ENCODE data around the gene CLCN6. TPM values are rescaled to one million over a fixed set of nuclear protein-coding genes. Genes with fewer than 3 reads are reported as not detected.

Gene CLCN6
- total RNA-seq, 6 experiments from 2014 or later = 4.2 to 12.7 (median 9.2) TPM

DNA sequence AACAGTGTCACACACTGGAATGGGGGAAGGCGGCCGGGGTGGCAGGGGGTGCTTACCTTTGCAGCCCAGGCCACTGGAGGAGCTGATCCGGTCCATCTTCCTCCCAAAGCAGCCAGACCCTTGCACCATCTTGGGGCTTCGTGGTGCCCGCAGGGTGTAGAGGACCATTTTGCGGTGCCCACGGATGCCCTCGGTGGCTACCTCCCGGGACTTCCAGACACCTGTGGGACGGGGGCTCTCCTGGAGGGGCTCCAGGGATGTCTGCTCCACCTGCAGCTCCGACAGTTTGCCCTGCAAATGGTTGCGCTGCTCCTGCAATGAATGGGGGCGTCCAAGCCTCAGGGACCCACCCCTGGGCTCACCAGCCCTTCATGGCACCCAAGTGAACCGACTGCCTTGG is 52.2 kb downstream of the CLCN6 start:
- H3K9me3 ChIP-seq = no peaks in the 10 kb centered on the region
- H3K4me1 ChIP-seq = peaks cover 0 to 3% (median 0%) of the 10 kb centered on the region in 4 donors
- DNase-seq = no peak
- WGBS (ENCODE audit: insufficient coverage, low coverage, low lambda C conversion rate, missing lambda C conversion rate) = 17% methylated on average over 1 of the region's 14 CpGs
- H3K27ac ChIP-seq = no peak overlapping the region
- intact Hi-C loops (cut with DNase I) = no loop called here
- H3K36me3 ChIP-seq = no peaks in the 10 kb centered on the region
- H3K27me3 ChIP-seq = peaks cover 10 to 16% of the 10 kb centered on the region in 2 donors
- TF ChIP-seq POLR2A (IDR thresholded peaks at IDR 0.05) = no peak
- TF ChIP-seq, protein P1, sequence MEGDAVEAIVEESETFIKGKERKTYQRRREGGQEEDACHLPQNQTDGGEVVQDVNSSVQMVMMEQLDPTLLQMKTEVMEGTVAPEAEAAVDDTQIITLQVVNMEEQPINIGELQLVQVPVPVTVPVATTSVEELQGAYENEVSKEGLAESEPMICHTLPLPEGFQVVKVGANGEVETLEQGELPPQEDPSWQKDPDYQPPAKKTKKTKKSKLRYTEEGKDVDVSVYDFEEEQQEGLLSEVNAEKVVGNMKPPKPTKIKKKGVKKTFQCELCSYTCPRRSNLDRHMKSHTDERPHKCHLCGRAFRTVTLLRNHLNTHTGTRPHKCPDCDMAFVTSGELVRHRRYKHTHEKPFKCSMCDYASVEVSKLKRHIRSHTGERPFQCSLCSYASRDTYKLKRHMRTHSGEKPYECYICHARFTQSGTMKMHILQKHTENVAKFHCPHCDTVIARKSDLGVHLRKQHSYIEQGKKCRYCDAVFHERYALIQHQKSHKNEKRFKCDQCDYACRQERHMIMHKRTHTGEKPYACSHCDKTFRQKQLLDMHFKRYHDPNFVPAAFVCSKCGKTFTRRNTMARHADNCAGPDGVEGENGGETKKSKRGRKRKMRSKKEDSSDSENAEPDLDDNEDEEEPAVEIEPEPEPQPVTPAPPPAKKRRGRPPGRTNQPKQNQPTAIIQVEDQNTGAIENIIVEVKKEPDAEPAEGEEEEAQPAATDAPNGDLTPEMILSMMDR (IDR thresholded peaks at IDR 0.05) = no peak
- no peak for ATAC-seq
- H3K4me3 ChIP-seq = no peak overlapping the region

DNA sequence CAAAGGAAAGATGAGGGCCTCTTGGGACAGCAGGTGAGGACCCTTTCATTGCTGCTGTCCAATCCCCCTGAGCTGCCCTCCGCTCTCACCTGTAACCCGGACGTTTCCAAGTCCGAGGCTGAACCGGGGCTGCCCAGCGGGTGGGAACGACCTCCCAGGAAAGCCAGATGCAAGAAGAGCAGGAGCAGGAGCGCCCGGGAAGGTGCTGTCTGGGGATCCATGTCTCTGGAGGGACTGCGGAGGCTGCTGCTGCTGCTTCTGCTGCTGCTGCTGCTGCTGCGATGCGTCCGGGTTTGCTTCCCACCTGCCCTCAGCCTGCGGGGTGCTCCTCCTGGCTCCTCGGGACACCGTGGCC is 52.6 kb downstream of the CLCN6 start, which contains the start of gene NPPB:
NPPB (minus strand) TSS at position 333 of the 355 bp plus-strand sequence; CDS start at position 221, 112 bp downstream.
- peaks cover 10 to 16% of the 10 kb centered on the region in 2 donors for H3K27me3 ChIP-seq
- no peak for TF ChIP-seq POLR2A (IDR thresholded peaks at IDR 0.05)
- TF ChIP-seq, protein P1 (IDR thresholded peaks at IDR 0.05) = no peak
- H3K9me3 ChIP-seq = no peaks in the 10 kb centered on the region
- H3K27ac ChIP-seq = no peak within 1 kb of the TSS
- WGBS (ENCODE audit: insufficient coverage, low coverage, low lambda C conversion rate, missing lambda C conversion rate) = 21% methylated on average over 9 of the region's 16 CpGs
- no peaks in the 10 kb centered on the region for H3K36me3 ChIP-seq
- DNase-seq (no peak), ATAC-seq (no peak)
- H3K4me1 ChIP-seq = peaks cover 0 to 3% (median 0%) of the 10 kb centered on the region in 4 donors
- H3K4me3 ChIP-seq = no peak within 1 kb of the TSS
- intact Hi-C loops (cut with DNase I) = no loop called here

DNA sequence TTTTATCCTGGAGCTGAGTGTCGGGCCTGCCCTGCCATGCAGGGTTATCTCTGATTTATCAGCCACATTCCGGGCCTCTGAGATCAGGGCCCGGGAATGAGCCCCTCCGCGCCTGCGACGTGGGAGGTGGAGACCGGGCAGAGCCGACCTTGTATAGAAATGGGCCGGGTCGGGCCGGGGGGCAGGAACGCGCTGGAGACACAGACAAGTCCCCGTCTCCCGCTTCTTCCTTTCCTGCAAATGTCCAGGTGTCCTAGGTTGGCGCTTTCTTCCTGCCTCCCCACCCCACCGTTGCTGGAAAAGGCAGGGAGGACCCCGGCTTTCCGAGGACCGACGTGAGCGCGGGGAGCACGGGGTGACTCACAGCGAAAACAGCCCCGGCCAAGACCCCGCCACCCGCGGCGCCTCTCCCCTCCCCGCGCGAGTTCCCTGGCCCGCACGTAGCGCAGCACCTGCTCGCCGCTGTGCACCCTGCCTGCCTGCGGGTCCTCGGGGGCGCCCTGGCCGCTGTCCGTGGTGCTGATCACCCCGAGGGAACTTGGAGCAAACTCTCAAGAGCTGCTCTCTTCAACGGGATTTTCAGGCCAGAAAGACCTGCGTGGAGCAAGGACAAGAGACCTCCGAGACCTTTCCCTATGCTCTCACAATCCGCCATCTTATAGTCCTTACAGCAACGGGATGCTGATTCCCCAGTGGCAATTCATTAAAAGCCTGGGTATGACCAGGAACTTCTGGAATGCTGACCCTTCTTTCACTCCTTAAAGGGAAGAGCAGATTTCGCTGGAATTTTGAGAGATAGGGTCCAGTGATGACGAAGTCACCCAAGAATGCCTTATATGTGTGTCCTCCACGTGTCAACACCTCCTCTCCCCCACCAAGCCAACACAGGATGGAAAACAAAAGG is 53.2 kb downstream of the CLCN6 start:
- peak; percentile 72 to 82 (median 78) for ATAC-seq
- WGBS (ENCODE audit: insufficient coverage, low coverage, low lambda C conversion rate, missing lambda C conversion rate) = 7% methylated on average over 13 of the region's 53 CpGs
- TF ChIP-seq, protein P1 (IDR thresholded peaks at IDR 0.05) = peak in 2 of 4 donors; percentile 7 to 12
- TF ChIP-seq POLR2A (IDR thresholded peaks at IDR 0.05) = no peak
- H3K36me3 ChIP-seq = no peaks in the 10 kb centered on the region
- H3K27ac ChIP-seq = no peak overlapping the region
- H3K4me1 ChIP-seq = peaks cover 0 to 3% (median 0%) of the 10 kb centered on the region in 4 donors
- no peak overlapping the region for H3K4me3 ChIP-seq
- no peaks in the 10 kb centered on the region for H3K9me3 ChIP-seq
- peaks cover 10 to 16% of the 10 kb centered on the region in 2 donors for H3K27me3 ChIP-seq
- intact Hi-C loops (cut with DNase I) = no loop called here
- DNase-seq = peak in 1 of 3 donors; percentile 57

DNA sequence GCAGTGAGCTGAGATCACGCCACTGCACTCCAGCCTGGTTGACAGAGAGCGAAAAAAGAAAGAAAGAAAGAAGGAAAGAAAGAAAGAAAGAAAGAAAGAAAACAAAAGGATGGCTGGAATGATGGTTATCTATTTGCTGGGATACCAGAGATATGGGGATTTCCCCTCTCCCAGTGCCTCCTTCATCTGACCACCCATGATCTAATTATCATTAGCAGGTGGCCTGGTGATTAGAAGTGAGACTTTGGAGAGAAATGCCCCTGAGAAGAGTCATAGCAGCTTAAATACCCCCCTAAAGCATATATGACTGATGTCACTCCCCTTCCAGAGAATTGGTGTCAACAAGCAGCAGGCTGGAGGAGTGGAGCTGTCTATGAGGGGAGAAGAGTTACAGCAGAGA is 54.1 kb downstream of the CLCN6 start:
- 21% methylated on average over 2 of the region's 2 CpGs for WGBS (ENCODE audit: insufficient coverage, low coverage, low lambda C conversion rate, missing lambda C conversion rate)
- TF ChIP-seq, protein P1 (IDR thresholded peaks at IDR 0.05) = no peak
- TF ChIP-seq POLR2A (IDR thresholded peaks at IDR 0.05) = no peak
- Histone ChIP-seq H3K27ac (no peak overlapping the region), H3K27me3 (peaks cover 10 to 16% of the 10 kb centered on the region in 2 donors), H3K4me1 (peaks cover 0 to 3% (median 0%) of the 10 kb centered on the region in 4 donors), H3K4me3 (no peak overlapping the region), H3K36me3 (no peaks in the 10 kb centered on the region), H3K9me3 (no peaks in the 10 kb centered on the region)
- DNase-seq (no peak), ATAC-seq (no peak)
- intact Hi-C loops (cut with DNase I) = no loop called here

Measured in right lobe of liver (tissue), 6 donors.